Hepatocyte (in vitro differentiated cells): ENCODE data around the gene PTPRCAP. TPM values are rescaled to one million over a fixed set of nuclear protein-coding genes. Genes with fewer than 3 reads are reported as not detected.

Experiments
- DNase-seq: peaks from one replicate; pipeline ENCODE4 v3.0.0-alpha.2; 2016; ENCODE audit warnings: low spot score
- H2AFZ ChIP-seq: fragments of 200-600 bp; sonication (generic); 2 replicates; pipeline ENCODE4 v1.6.0; 2016; ENCODE audit warnings: antibody characterized with exemption, mild to moderate bottlenecking
- H3K27ac ChIP-seq: fragments of 200-600 bp; sonication (generic); 2 replicates; pipeline ENCODE4 v1.5.1; 2016; ENCODE audit warnings: mild to moderate bottlenecking
- H3K27me3 ChIP-seq: fragments of 200-600 bp; sonication (generic); 2 replicates; pipeline ENCODE4 v1.6.1; 2016
- H3K36me3 ChIP-seq: fragments of 200-600 bp; sonication (generic); replicated peaks from 2 replicates; pipeline ENCODE4 v1.5.1; 2016; ENCODE audit warnings: low read depth; ENCODE audit not compliant: insufficient read depth
- H3K4me1 ChIP-seq: fragments of 200-600 bp; sonication (generic); 2 replicates; pipeline ENCODE4 v1.5.1; 2016; ENCODE audit warnings: mild to moderate bottlenecking, moderate library complexity; ENCODE audit not compliant: insufficient read depth
- H3K4me2 ChIP-seq: fragments of 200-600 bp; sonication (generic); 2 replicates; pipeline ENCODE4 v1.6.0; 2016
- H3K4me3 ChIP-seq: fragments of 200-600 bp; sonication (generic); 2 replicates; pipeline ENCODE4 v1.5.1; 2016; ENCODE audit warnings: mild to moderate bottlenecking
- H3K79me2 ChIP-seq: fragments of 200-600 bp; sonication (generic); 2 replicates; pipeline ENCODE4 v1.6.0; 2017; ENCODE audit warnings: mild to moderate bottlenecking
- H3K9me2 ChIP-seq: fragments of 200-600 bp; sonication (generic); replicated peaks from 2 replicates; pipeline ENCODE4 v1.6.0; 2017; ENCODE audit warnings: mild to moderate bottlenecking; ENCODE audit not compliant: insufficient read depth
- H3K9me3 ChIP-seq: fragments of 200-600 bp; sonication (generic); 2 replicates; pipeline ENCODE4 v1.5.1; 2016; ENCODE audit warnings: low read depth, mild to moderate bottlenecking
- H4K20me1 ChIP-seq: fragments of 200-600 bp; sonication (generic); 2 replicates; pipeline ENCODE4 v1.6.0; 2016; ENCODE audit warnings: mild to moderate bottlenecking; ENCODE audit not compliant: insufficient read depth, poor library complexity, severe bottlenecking
- CTCF ChIP-seq: fragments of 200-600 bp; sonication (generic); IDR thresholded peaks from 2 replicates; pipeline ENCODE4 v1.5.1; 2016; ENCODE audit warnings: antibody characterized with exemption, mild to moderate bottlenecking; ENCODE audit not compliant: poor library complexity
- EZH2 ChIP-seq: fragments of 200-600 bp; sonication (generic); IDR thresholded peaks from 2 replicates; pipeline ENCODE4 v1.6.1; 2016; ENCODE audit warnings: antibody characterized with exemption, mild to moderate bottlenecking, borderline replicate concordance
- EZH2phosphoT487 ChIP-seq: fragments of 200-600 bp; sonication (generic); IDR thresholded peaks from one replicate; pipeline ENCODE4 v1.6.1; 2018; ENCODE audit warnings: antibody characterized with exemption, mild to moderate bottlenecking, low read depth, moderate library complexity; ENCODE audit not compliant: unreplicated experiment, severe bottlenecking
- WGBS: methylation state at CpG from one replicate; pipeline ENCODE4 v1.1.6; 2016; ENCODE audit warnings: low lambda C conversion rate; ENCODE audit errors: missing lambda C conversion rate; 5-methylcytosine and 5-hydroxymethylcytosine counted together
- polyA plus RNA-seq: library from polyadenylated mRNA; unstranded; fragments of >200 nt; fragmentation: Nextera tagmentation; extraction: Ambion mirVana; gene quantifications from 2 replicates; pipeline ENCODE4 v1.2.1, GENCODE V29; 2016
- total RNA-seq: library from RNA; depleted of rRNA; stranded (reverse); fragments of >200 nt; gene quantifications from 2 replicates; pipeline ENCODE4 v1.2.3, GENCODE V29; 2014

PTPRCAP gene
- total and polyA plus RNA-seq, 2 experiments from 2014 or later = 1.0 to 2.5 TPM

- Histone ChIP-seq H3K9me2 (no peaks in the 10 kb centered on the region), H2AFZ (no peak overlapping the region), H3K4me2 (peak overlapping the region; percentile 94), H3K79me2 (no peaks in the 10 kb centered on the region), H3K9me3 (no peaks in the 10 kb centered on the region), H3K27ac (no peak overlapping the region), H3K4me3 (no peak overlapping the region), H4K20me1 (no peaks in the 10 kb centered on the region), H3K4me1 (peaks cover 14% of the 10 kb centered on the region), H3K27me3 (no peaks in the 10 kb centered on the region), H3K36me3 (no peaks in the 10 kb centered on the region)
- TF ChIP-seq EZH2 (no peak), EZH2phosphoT487 (no peak), CTCF (no peak)
- whole genome bisulfite sequencing = 94% methylated on average over 21 of the region's 21 CpGs
- DNase-seq = no peak
Measured at GRCh38 chr11:67419325-67420049, 18.0 kb downstream of the PTPRCAP start.

- H3K4me1 ChIP-seq = peaks cover 14% of the 10 kb centered on the region
- no peak for DNase-seq
Measured at GRCh38 chr11:67418476-67419281, 18.8 kb downstream of the PTPRCAP start.

GRCh38 chr11:67417425-67417824 is 20.1 kb downstream of the PTPRCAP start:
- Histone ChIP-seq H3K79me2 (no peaks in the 10 kb centered on the region), H4K20me1 (no peaks in the 10 kb centered on the region), H3K9me2 (no peaks in the 10 kb centered on the region), H3K27me3 (no peaks in the 10 kb centered on the region), H3K4me1 (peaks cover 14% of the 10 kb centered on the region), H3K4me3 (no peak overlapping the region), H2AFZ (no peak overlapping the region), H3K9me3 (no peaks in the 10 kb centered on the region), H3K36me3 (no peaks in the 10 kb centered on the region), H3K27ac (no peak overlapping the region), H3K4me2 (no peak overlapping the region)
- WGBS = 86% methylated on average over 12 of the region's 12 CpGs
- no peak for DNase-seq
- TF ChIP-seq EZH2phosphoT487 = no peak
- TF ChIP-seq EZH2 = no peak
- no peak for TF ChIP-seq CTCF

More at GRCh38 chr11:67418476-67419281, 18.8 kb downstream of the PTPRCAP start:
- H3K9me2 ChIP-seq = no peaks in the 10 kb centered on the region
- no peak overlapping the region for H3K4me3 ChIP-seq
- no peak overlapping the region for H3K4me2 ChIP-seq
- no peaks in the 10 kb centered on the region for H3K79me2 ChIP-seq
- no peaks in the 10 kb centered on the region for H3K9me3 ChIP-seq
- H2AFZ ChIP-seq = no peak overlapping the region
- no peaks in the 10 kb centered on the region for H3K27me3 ChIP-seq
- WGBS = 93% methylated on average over 26 of the region's 26 CpGs
- no peak overlapping the region for H3K27ac ChIP-seq
- no peaks in the 10 kb centered on the region for H4K20me1 ChIP-seq
- no peak for TF ChIP-seq CTCF
- no peak for TF ChIP-seq EZH2phosphoT487
- no peak for TF ChIP-seq EZH2
- H3K36me3 ChIP-seq = no peaks in the 10 kb centered on the region
